Dermis blood vessel endothelial cell (primary cell): ENCODE measurements around the gene CRIP3. TPM values are rescaled to one million over a fixed set of nuclear protein-coding genes. Genes with fewer than 3 reads are reported as not detected.

ENCODE experiments used
- total RNA-seq: library from RNA; depleted of rRNA; stranded (reverse); fragments of >200 nt; gene quantifications from 2 replicates; pipeline ENCODE4 v1.2.3, GENCODE V29; 2014

The CRIP3 gene
- total RNA-seq, 1 donor from 2014 or later = 0.34 TPM

Other genes with a start within 250 kb of the CRIP3 start
- gene MRPL2, start 249.4 kb downstream of the CRIP3 start, total RNA-seq = 18.5 and 19.4 TPM in 2 replicates
- gene KLC4, start 249.2 kb downstream of the CRIP3 start, total RNA-seq = 17.3 and 19.9 TPM in 2 replicates
- gene PTK7, start 232.5 kb downstream of the CRIP3 start, total RNA-seq = 23.0 and 29.9 TPM in 2 replicates
- gene SRF, start 137.6 kb downstream of the CRIP3 start, total RNA-seq = 16.5 and 19.7 TPM in 2 replicates
- gene CUL9, start 126.6 kb downstream of the CRIP3 start, total RNA-seq = 25.9 and 33.8 TPM in 2 replicates
- 29.0 and 31.5 TPM in 2 replicates for gene DNPH1, start 79.3 kb downstream of the CRIP3 start, total RNA-seq
- gene TTBK1, start 65.3 kb downstream of the CRIP3 start, total RNA-seq = 0.05 TPM in 1 of 2 replicates, not detected in the other
- not detected in 2 replicates for gene SLC22A7, start 10.6 kb downstream of the CRIP3 start, total RNA-seq
- 9.7 and 10.8 TPM in 2 replicates for gene ZNF318, start 60.8 kb upstream of the CRIP3 start, total RNA-seq
- gene ABCC10, start 118.7 kb upstream of the CRIP3 start, total RNA-seq = 19.2 and 22.0 TPM in 2 replicates
- 0.60 and 0.68 TPM in 2 replicates for gene DLK2, start 146.7 kb upstream of the CRIP3 start, total RNA-seq
- 12.6 and 17.9 TPM in 2 replicates for gene TJAP1, start 168.7 kb upstream of the CRIP3 start, total RNA-seq
- 0.14 and 0.17 TPM in 2 replicates for gene LRRC73, start 201.5 kb upstream of the CRIP3 start, total RNA-seq
- gene YIPF3, start 208.1 kb upstream of the CRIP3 start, total RNA-seq = 135 and 149 TPM in 2 replicates
- 21.3 and 36.2 TPM in 2 replicates for gene POLR1C, start 208.3 kb upstream of the CRIP3 start, total RNA-seq